Ureter (tissue), 1 donor: ENCODE measurements around the gene TAC3. TPM values are rescaled to one million over a fixed set of nuclear protein-coding genes. Genes with fewer than 3 reads are reported as not detected.
"Not testable (repeated sequence)": the region's sequence is repeated elsewhere in the genome, so short reads cannot be mapped to it uniquely, and the experiment has no call there.

Experiments used
- DNase-seq: peaks from one replicate; pipeline ENCODE4 v3.0.0-alpha.2; 2020; ENCODE audit warnings: low spot score
- total RNA-seq: library from RNA; stranded (reverse); gene quantifications from one replicate; pipeline ENCODE4 v1.2.4, GENCODE V29; 2023
- donor health status: DM: yes; HTN: yes; CAD: no.

The TAC3 gene
- total RNA-seq, 1 donor from 2014 or later = not detected

GRCh38 chr12:56985714-56986113 is 30.6 kb downstream of the TAC3 start:
- not testable (repeated sequence) for DNase-seq

GRCh38 chr12:56983386-56983785 is 32.9 kb downstream of the TAC3 start:
- no peak for DNase-seq

GRCh38 chr12:56982578-56983236 is 33.6 kb downstream of the TAC3 start:
- DNase-seq = not testable (repeated sequence)

- no peak for DNase-seq
Measured at GRCh38 chr12:56980941-56981530, 35.3 kb downstream of the TAC3 start.

DNA sequence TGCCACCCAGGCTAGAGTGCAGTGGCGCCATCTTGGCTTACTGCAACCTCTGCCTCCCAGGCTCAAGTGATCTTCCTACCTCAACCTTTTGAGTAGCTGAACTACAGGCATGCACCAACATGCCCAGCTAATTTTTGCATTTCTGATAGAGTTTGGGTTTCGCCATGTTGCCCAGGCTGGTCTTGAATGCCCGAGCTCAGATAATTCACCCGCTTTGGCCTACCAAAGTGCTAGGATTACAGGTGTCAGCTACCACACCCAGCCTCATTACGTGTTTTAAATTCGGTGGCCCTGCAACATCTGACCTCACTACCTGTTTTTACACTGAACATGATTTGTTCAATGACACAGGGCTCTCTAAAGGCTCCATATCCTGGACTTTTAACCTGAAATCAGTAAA is 36.1 kb downstream of the TAC3 start:
- DNase-seq = no peak

- DNase-seq = no peak
Measured at GRCh38 chr12:56979628-56980027, 36.7 kb downstream of the TAC3 start.

DNA sequence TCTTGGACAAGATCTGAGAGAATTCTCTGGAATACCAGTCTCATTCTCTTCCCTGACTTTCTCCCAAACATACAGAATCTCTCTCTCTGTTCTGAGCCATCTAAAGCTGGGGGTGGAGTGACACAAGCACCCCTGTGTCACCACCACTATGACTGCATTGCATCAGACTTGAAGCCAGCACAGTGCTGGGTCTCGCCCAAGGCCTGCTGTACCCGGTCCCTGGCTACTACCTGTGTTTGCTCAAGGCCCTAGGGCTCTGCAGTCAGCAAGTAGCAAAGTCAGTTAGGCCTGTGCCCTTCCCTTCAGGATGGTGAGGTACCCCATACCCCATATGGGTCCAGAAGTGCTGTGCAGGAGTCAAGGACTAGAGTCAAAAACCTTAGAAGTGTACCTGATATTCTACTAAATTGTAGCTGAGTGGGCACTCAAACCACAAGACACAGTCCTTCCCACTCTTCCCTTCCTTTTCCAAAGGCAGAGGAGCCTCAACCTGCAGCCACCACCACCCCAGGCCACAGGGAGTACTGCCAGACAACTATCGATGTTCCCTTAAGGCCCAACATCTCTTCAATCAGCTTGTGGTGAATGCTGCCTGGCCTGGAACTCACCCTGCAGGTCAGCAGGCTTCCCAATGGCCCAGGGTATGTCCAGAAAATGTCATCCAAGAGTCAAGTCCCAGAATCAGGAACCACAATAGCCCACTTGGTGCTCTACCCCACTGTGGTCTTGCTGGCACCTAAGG is 37.8 kb downstream of the TAC3 start:
- DNase-seq = no peak

- not testable (repeated sequence) for DNase-seq
Measured at GRCh38 chr12:56977361-56977760, 39.0 kb downstream of the TAC3 start.

- not testable (repeated sequence) for DNase-seq
Measured at GRCh38 chr12:56974224-56974623, 42.1 kb downstream of the TAC3 start.

GRCh38 chr12:56968910-56969309 is 47.4 kb downstream of the TAC3 start:
- DNase-seq = not testable (repeated sequence)

DNA sequence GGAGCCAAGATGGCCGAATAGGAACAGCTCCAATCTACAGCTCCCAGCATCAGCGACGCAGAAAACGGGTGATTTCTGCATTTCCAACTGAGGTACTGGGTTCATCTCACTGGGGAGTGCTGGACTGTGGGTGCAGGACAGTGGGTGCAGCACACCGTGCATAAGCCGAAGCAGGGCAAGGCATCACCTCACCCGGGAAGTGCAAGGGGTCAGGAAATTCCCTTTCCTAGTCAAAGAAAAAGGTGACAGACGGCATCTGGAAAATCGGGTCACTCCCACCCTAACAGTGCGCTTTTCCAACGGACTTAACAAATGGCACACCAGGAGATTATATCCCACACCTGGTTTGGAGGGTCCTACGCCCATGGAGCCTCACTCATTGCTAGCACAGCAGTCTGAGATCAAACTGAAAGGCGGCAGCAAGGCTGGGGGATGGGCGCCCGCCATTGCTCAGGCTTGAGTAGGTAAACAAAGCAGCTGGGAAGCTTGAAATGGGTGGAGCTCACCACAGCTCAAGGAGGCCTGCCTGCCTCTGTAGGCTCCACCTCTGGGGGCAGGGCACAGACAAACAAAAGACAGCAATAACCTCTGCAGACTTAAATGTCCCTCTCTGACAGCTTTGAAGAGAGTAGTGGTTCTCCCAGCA is 50.2 kb downstream of the TAC3 start:
- not testable (repeated sequence) for DNase-seq

GRCh38 chr12:56965124-56965523 is 51.2 kb downstream of the TAC3 start:
- DNase-seq = not testable (repeated sequence)

GRCh38 chr12:56963557-56963956 is 52.8 kb downstream of the TAC3 start:
- not testable (repeated sequence) for DNase-seq

GRCh38 chr12:56962247-56962646 is 54.1 kb downstream of the TAC3 start:
- DNase-seq = not testable (repeated sequence)

Other genes with a start within 250 kb of the TAC3 start
- gene SDR9C7, start 82.1 kb downstream of the TAC3 start, total RNA-seq = not detected
- 0.83 TPM for gene RDH16, start 58.9 kb downstream of the TAC3 start, total RNA-seq
- gene ZBTB39, start 10.0 kb downstream of the TAC3 start, total RNA-seq = 7.5 TPM
- 0.23 TPM for gene MYO1A, start 33.6 kb upstream of the TAC3 start, total RNA-seq
- 12.5 TPM for gene NEMP1, start 62.3 kb upstream of the TAC3 start, total RNA-seq
- 16.2 TPM for gene NAB2, start 72.6 kb upstream of the TAC3 start, total RNA-seq
- gene STAT6, start 94.8 kb upstream of the TAC3 start, total RNA-seq = 280 TPM
- gene LRP1, start 112.0 kb upstream of the TAC3 start, total RNA-seq = 180 TPM
- gene LRP1-AS, start 131.1 kb upstream of the TAC3 start, total RNA-seq = not detected
- not detected for gene NXPH4, start 200.3 kb upstream of the TAC3 start, total RNA-seq
- gene SHMT2, start 213.2 kb upstream of the TAC3 start, total RNA-seq = 97.4 TPM
- 3.0 TPM for gene STAC3, start 234.7 kb upstream of the TAC3 start, total RNA-seq